Measurements from ENCODE around the gene DLG5.

DLG5 gene, protein sequence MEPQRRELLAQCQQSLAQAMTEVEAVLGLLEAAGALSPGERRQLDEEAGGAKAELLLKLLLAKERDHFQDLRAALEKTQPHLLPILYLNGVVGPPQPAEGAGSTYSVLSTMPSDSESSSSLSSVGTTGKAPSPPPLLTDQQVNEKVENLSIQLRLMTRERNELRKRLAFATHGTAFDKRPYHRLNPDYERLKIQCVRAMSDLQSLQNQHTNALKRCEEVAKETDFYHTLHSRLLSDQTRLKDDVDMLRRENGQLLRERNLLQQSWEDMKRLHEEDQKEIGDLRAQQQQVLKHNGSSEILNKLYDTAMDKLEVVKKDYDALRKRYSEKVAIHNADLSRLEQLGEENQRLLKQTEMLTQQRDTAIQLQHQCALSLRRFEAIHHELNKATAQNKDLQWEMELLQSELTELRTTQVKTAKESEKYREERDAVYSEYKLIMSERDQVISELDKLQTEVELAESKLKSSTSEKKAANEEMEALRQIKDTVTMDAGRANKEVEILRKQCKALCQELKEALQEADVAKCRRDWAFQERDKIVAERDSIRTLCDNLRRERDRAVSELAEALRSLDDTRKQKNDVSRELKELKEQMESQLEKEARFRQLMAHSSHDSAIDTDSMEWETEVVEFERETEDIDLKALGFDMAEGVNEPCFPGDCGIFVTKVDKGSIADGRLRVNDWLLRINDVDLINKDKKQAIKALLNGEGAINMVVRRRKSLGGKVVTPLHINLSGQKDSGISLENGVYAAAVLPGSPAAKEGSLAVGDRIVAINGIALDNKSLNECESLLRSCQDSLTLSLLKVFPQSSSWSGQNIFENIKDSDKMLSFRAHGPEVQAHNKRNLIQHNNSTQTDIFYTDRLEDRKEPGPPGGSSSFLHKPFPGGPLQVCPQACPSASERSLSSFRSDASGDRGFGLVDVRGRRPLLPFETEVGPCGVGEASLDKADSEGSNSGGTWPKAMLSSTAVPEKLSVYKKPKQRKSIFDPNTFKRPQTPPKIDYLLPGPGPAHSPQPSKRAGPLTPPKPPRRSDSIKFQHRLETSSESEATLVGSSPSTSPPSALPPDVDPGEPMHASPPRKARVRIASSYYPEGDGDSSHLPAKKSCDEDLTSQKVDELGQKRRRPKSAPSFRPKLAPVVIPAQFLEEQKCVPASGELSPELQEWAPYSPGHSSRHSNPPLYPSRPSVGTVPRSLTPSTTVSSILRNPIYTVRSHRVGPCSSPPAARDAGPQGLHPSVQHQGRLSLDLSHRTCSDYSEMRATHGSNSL (N-terminal part only)

GRCh38 chr10:77926566-77927401 is at the start of gene DLG5:
Gene DLG5, minus strand, starts transcription at chr10:77926755. Its CDS starts 235 bp downstream, at chr10:77926520.
- DNase-seq = no peak

GRCh38 chr10:77975086-77975666 is 48.6 kb upstream of the DLG5 start:
- no peak for DNase-seq

DNA sequence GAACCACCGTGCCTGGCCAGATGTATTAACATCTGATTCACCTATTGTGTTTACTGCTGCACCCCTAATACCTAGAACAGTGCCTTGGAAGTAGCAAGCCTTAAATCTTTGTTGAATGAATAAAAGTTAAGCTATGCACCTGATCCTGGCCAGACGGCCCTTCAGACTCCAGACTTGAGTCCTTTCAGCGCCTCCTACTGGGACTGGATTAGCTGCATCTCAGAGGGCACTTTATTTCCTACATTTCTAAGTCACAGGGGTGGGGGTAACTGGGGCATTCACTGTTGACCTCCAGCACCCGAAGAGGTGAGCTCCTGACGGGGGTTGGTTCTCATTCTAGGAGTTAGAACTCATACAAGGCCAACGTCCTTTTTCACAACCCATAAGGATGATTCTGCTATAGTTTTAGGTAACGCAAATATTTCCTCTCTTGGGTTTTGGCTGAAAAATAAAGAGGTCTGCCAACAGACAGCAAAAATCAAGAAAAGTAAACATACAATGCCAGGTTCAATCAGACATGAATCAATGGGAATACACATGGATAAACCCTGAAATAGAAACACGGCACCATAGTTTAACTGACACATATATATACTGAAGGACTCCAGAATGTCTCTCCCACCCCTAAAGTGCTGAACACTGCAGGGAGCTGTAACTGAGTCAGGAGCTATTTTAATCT is 48.0 kb upstream of the DLG5 start:
- no peak for DNase-seq

DNA sequence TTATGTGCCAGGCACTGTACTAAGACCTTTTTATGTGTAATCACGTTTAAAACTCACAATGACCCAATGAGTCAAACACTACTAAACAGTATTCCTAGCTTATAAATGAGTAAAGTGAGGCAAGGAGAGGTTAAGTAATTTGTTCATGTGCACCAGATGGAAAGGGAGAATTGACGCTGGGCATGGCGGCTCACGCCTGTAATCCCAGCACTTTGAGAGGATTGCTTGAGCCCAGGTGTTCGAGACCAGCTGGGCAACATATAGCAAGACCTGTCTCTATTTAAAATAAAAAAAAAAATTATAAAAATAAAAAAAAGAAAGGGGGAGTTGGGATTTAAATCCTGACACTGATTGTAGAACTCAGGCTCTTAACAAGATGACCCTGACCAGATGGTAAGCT is 46.7 kb upstream of the DLG5 start:
- DNase-seq = no peak

- no peak for DNase-seq
Observed at GRCh38 chr10:77972148-77972547, 45.6 kb upstream of the DLG5 start.

DNA sequence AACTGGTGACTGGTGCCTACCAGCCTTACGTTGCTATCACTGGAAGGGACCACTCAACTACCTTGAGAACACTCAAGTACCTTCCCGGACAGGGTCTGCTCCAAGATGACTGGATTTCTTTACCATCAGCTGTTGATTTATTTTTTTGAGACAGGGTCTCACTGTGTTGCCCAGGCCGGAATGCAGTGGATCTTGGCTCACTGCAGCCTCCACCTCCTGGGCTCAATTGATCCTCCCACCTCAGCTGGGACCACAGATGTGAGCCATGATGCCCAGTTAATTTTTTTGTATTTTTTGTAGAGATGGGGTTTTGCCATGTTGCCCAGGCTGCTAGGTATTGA is 45.2 kb upstream of the DLG5 start:
- DNase-seq = no peak

DNA sequence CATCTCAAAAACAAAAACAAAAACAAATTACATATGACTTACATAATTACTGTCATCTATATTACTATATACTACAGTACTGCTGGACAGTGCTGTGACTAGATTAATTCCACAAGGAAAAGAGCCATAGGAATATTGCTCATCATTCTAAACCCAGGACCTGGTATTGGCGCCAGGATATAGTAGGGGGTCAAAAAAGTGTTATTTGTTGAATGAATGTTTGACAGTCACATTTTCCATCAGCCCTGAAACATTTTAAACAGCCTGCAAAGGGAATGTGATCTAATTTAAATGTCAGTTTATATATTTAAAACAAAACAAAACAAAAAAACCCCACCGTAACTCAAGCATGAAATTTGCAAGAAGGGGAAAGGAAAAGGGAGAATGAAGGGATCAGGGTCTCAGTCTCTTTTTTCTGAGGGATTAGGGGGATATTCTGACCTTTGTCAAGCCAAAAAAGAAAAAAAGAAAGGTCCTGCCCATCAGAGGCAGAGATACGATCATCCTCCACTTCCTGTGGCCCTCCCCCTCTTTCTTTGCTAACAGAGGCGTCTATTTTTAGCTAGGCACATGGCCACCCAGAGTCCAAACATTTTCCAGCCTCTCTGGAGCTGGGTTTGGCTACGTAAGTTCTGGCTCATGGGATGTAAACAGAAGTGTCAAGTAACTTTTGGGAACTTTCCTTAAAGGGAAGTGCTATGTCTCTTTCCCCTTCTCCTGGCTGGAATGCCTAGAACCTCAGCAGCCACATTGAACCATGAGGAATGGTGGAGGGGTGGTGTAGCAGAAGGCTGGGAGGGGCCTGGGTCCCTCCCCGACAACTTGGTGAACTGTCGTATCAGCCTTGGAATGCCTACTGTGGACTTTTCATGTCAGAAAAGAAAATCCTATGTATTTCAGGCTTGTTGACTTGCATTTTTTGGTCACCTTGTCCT is 44.6 kb upstream of the DLG5 start:
- DNase-seq = no peak

DNA sequence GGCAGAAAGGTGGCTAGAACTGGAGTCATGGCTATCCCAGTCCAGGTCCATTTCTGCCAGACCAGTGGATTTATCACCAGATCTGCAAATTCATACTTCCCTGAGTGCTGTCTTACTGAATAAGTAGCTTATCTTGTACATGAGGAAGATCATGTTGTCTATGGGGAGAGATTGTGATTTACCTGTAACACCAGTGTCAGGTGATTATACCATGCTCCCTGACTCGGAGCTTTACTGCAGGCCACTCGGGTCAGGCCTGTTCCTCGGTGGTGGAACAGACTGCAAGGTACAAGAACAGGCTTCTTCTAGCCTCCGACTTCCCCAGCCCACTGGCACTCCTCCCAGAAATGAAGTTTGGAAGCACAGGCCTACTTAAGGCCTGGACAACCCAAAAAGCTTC is 42.6 kb upstream of the DLG5 start:
- no peak for DNase-seq

GRCh38 chr10:77967611-77968022 is 41.1 kb upstream of the DLG5 start:
- DNase-seq = no peak

DNA sequence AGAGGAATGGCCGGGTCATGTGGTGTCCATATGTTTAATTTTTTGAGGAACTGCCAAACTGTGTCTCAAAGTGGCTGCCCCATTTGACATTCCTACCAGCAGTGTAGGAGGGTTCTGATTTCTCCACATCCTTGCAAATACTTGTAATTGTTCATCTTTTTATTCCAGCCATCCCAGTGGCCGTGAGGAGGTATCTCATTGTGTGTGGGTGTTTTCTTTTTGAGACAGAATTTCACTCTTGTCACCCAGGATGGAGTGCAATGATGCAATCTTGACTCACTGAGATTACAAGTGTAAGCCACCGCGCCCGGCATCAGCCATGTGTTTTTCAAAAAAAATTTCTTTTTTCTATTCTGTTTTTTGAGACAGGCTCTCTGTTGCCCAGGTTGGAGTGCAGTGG is 38.7 kb upstream of the DLG5 start:
- no peak for DNase-seq

DNA sequence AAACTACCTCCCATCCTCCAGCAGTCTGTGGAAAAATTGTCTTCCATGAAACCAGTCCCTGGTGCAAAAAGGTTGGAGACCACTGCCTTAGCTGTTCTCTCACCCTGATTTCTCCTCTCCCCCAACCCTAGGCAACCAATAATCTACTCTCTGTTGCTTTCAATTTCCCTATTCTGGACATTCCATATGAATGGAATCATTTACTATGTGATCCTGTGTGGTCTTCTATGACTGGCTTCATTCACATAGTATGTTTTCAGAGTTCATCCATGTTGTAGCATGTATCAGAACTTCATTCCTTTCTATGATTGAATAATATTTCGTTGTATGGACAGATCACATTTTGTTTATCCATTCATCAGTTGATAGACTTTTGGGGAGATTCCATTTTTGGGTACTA is 38.3 kb upstream of the DLG5 start:
- no peak for DNase-seq

DNA sequence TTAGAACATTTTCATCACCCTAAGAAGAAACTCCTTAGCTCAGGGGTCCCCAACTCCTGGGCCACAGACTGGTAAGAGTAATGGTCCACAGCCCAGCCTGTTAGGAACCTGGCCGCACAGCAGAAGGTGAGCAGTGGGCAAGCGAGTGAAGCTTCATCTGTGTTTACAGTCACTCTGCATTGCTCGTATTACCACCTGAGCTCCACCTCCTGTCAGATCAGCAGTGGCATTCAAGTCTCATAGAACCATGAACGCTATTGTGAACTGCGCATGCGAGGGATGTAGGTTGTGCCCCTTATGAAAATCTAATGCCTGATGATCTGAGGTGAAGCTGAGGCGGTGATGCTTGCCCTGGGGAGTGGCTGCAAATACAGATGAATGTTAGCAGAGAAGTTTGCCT is 37.3 kb upstream of the DLG5 start:
- no peak for DNase-seq

GRCh38 chr10:77962350-77963146 is 36.0 kb upstream of the DLG5 start:
- DNase-seq = no peak

DNA sequence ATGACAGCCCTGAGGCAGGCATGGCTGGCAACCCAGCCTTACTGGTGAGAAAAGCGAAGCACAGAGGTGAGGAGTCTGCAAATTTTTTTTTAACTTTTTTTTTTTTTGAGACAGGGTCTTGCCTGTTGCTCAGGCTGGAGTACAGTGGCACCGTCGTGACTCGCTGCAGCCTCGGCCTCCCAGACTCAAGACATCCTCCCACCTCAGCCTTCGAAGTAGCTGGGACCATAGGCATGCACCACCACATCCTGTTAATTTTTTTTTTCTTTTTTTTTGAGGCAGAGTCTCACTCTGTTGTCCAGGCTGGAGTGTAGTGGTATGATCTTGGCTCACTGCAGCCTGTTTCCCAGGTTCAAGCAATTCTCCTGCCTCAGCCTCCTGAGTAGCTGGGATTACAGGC is 35.1 kb upstream of the DLG5 start:
- DNase-seq = no peak

DNA sequence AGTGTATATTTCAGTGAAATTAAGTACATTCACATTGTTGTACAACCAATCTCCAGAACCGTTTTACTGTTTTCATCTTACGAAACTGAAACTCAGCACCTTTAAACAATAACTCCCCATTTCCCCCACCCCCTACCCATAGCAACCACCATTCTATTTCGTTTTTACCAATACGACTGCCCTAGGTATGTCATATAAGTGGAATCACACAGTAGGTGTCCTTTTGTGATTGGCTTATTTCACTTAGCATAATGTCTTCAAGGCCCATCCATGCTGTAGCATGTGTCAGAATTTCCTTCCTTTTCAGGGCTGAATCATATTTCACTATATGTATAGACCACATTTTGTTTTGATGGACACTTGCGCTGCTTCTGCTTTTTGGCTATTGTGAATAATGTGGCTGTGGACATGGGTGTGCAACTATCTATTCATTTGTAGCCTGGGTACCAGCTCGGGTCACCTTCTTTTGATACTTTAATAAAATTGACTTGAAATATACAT is 34.3 kb upstream of the DLG5 start:
- DNase-seq = no peak

DNA sequence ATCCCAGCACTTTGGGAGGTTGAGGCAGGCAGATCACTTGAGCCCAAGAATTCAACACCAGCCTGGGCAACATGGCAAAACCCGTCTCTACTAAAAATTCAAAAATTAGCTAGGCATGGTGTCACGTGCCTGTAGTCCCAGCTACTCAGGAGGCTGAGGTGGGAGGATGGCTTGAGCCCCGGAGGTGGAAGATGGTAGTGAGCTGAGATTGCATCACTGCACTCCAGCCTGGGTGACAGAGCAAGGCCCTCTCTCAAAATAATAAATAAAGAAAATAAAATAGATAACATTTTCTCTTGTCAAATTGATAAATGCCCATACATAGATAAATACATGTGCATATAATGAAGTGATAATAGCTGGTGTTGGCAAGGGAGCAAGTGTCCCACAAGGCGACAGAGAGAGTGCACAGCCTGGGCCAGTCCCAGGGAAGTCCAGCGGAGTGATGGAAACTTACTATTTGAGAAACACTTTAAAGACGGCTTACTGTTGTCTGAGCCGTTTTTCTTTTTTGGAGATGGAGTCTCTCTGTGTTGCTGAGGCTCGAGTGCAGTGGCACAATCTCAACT is 33.4 kb upstream of the DLG5 start:
- DNase-seq = no peak

GRCh38 chr10:77959384-77959783 is 32.8 kb upstream of the DLG5 start:
- no peak for DNase-seq

DNA sequence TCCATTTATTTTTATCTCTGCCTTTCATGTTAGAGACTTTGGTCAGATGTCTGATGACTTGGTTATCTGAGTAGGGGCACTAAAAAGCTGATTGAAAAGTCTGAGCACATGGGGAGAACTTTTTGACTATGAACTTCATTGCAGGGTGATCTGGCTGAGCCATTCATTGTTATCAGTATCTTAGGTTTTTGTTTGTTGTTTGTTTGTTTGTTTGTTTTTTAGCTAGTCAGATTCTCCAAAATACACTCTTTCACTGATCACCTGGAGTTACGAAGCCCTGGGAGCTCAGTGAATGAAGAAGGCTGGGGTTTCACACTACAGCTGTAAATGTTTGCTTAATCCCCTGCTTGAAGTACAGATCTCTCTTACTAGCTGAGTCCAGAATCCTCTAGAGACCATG is 28.6 kb upstream of the DLG5 start:
- DNase-seq = no peak

DNA sequence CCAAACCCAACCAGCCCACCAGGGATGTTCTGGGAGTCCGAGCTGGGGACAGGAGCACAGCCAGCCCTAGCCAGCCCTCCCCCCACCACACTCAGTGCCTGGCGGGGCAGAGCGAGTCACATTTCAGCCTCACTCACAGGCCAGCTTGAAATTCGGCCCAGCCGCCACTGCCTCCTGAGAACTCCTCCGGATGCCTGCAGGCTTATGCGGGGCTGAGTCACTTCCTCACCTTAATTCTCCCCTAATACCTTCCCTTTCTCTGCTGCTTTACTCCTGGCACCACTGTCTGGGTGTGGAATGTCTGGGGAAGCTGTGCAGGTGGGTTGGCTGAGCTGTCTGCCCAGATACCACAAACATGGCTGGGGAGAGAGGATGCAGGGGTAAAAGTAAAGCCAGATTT is 22.6 kb upstream of the DLG5 start:
- no peak for DNase-seq
